GM23338 (cell line): ENCODE measurements around the gene ZNF830.

ENCODE experiments used
- EZH2 ChIP-seq: fragments of 200-600 bp; sonication (generic); IDR thresholded peaks from one replicate; pipeline ENCODE4 v1.8.0; 2017; ENCODE audit warnings: antibody characterized with exemption, mild to moderate bottlenecking, low read depth; ENCODE audit not compliant: unreplicated experiment
- EZH2phosphoT487 ChIP-seq: fragments of 200-600 bp; sonication (generic); IDR thresholded peaks from one replicate; pipeline ENCODE4 v1.8.1; 2018; ENCODE audit warnings: antibody characterized with exemption; ENCODE audit not compliant: unreplicated experiment
- JUNB ChIP-seq: IDR thresholded peaks from one replicate; pipeline ENCODE4 v1.6.1; 2016; ENCODE audit warnings: antibody characterized with exemption; ENCODE audit not compliant: unreplicated experiment
- TF ChIP-seq, protein P1 (sequence below), 2 experiments: fragments of 200-600 bp in 1 of 2; sonication (generic) in 1 of 2; conservative IDR thresholded peaks; 2 replicates each; pipeline versions ENCODE4 v1.5.1 to v1.6.1; 2016 to 2017; ENCODE audit warnings: antibody characterized with exemption in 2 of 2, low read depth in 2 of 2, mild to moderate bottlenecking in 2 of 2, moderate library complexity in 1 of 2
- TF ChIP-seq, protein P2 (sequence below): IDR thresholded peaks from one replicate; pipeline ENCODE4 v1.6.1; 2018; ENCODE audit warnings: antibody characterized with exemption; ENCODE audit not compliant: unreplicated experiment
- TF ChIP-seq, protein P3 (sequence below): IDR thresholded peaks from 2 replicates; pipeline ENCODE4 v1.6.1; 2016; ENCODE audit warnings: antibody characterized with exemption

DNA sequence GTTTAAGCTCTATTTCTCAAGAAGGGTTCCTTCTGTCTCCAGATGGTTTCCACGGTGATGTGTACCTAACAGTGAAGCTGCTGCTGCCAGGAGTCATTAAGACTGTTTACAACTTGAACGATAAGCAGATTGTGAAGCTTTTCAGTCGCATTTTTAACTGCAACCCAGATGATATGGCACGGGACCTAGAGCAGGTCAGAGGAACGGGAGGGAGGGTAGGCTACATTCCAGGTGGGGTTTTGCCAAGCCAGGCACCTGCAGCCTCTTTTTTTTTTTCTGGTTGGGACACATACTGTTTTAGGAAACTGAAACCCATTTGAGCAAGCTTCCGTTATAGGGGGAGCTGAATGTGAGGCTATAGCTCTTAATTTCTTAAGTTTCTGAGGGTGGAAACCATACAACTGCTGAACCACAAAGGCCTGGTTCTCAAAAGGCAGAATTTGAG is 29.6 kb downstream of the ZNF830 start:
- no peak for TF ChIP-seq EZH2
- TF ChIP-seq, protein P1, sequence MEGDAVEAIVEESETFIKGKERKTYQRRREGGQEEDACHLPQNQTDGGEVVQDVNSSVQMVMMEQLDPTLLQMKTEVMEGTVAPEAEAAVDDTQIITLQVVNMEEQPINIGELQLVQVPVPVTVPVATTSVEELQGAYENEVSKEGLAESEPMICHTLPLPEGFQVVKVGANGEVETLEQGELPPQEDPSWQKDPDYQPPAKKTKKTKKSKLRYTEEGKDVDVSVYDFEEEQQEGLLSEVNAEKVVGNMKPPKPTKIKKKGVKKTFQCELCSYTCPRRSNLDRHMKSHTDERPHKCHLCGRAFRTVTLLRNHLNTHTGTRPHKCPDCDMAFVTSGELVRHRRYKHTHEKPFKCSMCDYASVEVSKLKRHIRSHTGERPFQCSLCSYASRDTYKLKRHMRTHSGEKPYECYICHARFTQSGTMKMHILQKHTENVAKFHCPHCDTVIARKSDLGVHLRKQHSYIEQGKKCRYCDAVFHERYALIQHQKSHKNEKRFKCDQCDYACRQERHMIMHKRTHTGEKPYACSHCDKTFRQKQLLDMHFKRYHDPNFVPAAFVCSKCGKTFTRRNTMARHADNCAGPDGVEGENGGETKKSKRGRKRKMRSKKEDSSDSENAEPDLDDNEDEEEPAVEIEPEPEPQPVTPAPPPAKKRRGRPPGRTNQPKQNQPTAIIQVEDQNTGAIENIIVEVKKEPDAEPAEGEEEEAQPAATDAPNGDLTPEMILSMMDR (conservative IDR thresholded peaks at IDR 0.05; ENCODE audit: low read depth in 2 of 2) = no peak
- TF ChIP-seq, protein P2, sequence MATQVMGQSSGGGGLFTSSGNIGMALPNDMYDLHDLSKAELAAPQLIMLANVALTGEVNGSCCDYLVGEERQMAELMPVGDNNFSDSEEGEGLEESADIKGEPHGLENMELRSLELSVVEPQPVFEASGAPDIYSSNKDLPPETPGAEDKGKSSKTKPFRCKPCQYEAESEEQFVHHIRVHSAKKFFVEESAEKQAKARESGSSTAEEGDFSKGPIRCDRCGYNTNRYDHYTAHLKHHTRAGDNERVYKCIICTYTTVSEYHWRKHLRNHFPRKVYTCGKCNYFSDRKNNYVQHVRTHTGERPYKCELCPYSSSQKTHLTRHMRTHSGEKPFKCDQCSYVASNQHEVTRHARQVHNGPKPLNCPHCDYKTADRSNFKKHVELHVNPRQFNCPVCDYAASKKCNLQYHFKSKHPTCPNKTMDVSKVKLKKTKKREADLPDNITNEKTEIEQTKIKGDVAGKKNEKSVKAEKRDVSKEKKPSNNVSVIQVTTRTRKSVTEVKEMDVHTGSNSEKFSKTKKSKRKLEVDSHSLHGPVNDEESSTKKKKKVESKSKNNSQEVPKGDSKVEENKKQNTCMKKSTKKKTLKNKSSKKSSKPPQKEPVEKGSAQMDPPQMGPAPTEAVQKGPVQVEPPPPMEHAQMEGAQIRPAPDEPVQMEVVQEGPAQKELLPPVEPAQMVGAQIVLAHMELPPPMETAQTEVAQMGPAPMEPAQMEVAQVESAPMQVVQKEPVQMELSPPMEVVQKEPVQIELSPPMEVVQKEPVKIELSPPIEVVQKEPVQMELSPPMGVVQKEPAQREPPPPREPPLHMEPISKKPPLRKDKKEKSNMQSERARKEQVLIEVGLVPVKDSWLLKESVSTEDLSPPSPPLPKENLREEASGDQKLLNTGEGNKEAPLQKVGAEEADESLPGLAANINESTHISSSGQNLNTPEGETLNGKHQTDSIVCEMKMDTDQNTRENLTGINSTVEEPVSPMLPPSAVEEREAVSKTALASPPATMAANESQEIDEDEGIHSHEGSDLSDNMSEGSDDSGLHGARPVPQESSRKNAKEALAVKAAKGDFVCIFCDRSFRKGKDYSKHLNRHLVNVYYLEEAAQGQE = no peak
- no peak for TF ChIP-seq EZH2phosphoT487
- no peak for TF ChIP-seq JUNB
- TF ChIP-seq, protein P3, sequence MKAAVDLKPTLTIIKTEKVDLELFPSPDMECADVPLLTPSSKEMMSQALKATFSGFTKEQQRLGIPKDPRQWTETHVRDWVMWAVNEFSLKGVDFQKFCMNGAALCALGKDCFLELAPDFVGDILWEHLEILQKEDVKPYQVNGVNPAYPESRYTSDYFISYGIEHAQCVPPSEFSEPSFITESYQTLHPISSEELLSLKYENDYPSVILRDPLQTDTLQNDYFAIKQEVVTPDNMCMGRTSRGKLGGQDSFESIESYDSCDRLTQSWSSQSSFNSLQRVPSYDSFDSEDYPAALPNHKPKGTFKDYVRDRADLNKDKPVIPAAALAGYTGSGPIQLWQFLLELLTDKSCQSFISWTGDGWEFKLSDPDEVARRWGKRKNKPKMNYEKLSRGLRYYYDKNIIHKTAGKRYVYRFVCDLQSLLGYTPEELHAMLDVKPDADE = no peak
